HG03354 (cell line): ENCODE results near the gene TMEM143.
"Not testable (repeated sequence)": the region's sequence is repeated elsewhere in the genome, so short reads cannot be mapped to it uniquely, and the experiment has no call there.

Experiments
- ATAC-seq: cut with Tn5 transposase; IDR thresholded peaks from one replicate; pipeline ENCODE4 v1.9.1; 2021; ENCODE audit warnings: mild to moderate bottlenecking; ENCODE audit not compliant: unreplicated experiment, poor library complexity, severe bottlenecking

TMEM143 gene

GRCh38 chr19:48303866-48304265 lies 59.9 kb downstream of the TMEM143 start:
- ATAC-seq: no peak

- no peak for ATAC-seq
These were observed 60.4 kb downstream of the TMEM143 start for GRCh38 chr19:48303367-48303766.

DNA sequence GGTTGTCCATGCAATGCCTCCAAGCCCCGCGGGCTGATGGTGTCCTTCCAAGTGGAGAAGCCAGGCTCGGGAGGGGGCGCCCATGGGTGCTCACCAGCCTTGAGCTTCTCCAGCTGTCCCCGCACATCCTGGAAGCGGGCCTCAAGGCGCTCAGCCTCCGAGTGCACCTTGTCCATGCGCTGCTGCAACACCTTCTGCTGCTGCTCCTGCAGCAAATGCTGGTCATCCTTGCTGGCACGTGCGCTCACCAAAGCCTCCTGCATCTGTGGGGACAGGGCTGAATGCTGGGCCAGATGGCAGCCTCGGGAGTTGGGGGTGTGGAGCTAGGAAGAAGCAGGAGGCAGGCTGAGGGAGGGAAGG lies 61.2 kb downstream of the TMEM143 start:
- no peak for ATAC-seq

DNA sequence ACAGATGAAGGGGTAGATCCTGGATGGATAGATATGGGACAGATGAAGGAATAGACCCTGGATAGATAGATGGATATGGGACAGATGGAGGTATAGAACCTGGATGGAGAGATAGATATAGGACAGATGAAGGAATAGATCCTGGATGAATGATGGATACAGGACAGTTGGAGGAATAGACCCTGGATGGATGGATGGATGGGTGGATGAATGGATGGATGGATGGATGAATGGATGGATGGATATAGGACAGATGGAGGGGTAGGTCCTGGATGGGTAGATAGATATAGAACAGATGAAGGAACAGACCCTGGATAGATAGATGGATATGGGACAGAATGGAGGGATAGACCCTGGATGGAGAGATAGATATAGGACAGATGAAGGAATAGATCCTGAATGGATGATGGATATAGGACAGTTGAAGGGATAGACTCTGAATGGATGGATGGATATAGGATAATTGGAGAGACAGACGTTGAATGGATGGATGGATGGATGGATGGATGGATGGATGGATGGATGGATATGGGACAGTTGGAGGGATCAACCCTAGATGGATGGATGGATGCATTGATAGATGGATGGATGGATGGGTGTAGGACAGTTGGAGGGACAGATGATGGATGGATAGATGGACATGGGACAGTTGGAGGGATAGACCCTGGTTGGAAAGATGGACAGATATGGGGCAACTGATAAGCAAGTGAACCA lies 61.7 kb downstream of the TMEM143 start:
- ATAC-seq: no peak

DNA sequence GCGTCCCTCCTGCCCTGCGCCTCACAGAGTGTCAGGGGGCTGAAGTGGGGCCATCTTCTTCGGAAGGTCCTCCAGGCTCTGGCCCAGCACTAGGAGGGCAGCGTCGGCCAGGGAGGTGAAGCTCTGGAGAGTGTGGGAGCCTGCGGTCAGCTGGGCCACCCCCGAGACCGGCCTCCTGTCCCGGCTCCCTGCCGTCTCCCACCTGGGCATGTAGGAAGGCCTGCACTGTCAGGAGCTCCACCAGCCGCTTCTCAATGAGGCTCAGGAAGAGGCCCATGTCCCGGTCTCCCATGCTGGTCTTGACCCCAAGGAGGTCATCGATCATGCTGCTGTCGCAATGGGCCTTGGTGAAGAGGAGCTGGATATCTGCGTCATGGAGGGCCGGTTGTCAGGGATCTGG lies 65.8 kb downstream of the TMEM143 start:
- no peak for ATAC-seq

DNA sequence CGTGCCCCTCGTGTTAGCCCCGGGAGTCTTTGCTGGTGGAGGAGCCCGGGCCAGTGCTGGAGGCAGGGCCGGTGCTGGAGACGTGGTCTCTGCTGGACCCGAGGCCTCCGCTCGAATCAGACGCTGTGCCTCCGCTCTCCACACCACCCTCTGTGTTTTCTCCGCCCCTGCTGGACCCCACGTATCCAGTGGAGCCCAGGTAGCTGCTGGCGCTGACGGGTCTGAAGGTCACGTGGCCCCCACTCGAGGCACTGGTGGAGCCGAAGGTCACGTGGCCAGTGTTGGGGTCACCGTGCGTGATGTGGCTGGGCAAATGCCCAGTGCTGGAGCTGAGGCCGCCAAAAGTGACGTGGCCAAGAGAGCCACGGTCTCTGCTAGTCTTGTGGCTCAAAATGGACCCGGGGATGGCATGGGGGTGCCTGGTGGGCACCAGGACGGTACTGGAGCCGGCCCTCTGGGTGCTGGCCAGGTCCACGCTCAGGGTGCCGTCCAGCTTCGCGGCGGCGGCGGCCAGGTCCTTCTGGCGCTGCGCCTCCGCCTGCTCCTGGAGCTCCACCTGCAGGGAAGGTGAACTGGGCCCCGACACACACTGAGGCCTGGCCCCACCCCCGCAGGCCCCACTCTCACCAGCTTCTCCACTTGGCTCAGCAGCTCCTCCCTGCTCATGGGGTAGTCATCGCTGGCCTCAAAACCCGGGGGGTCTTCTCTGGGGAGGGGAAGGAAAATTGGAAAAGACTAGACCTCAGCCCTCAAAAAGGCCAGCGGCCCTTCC lies 66.6 kb downstream of the TMEM143 start:
- ATAC-seq: no peak

DNA sequence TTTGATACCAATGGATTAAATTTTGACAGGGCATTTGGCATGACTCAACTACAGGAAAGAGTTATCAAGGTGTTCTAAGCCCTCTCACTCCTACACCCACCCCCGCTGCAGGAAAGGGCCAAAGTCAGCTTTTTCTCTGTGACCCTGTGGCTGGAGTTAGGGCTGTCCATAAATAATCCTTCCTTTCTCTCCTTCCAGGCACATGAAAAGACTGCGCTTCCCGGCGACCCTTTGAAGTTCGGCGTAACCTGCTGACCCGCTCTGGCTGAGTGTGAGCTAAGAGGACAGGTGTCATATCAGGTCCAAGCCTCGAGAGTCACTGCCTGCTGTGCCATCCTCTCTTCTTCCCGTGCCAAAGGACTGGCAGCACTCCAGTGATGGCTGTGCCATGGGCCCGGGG lies 68.3 kb downstream of the TMEM143 start:
- no peak for ATAC-seq

GRCh38 chr19:48292798-48293197 lies 70.9 kb downstream of the TMEM143 start:
- no peak for ATAC-seq

- not testable (repeated sequence) for ATAC-seq
These were observed 72.3 kb downstream of the TMEM143 start for GRCh38 chr19:48291489-48291815.

- ATAC-seq: no peak
These were observed 72.8 kb downstream of the TMEM143 start for GRCh38 chr19:48290771-48291488.

DNA sequence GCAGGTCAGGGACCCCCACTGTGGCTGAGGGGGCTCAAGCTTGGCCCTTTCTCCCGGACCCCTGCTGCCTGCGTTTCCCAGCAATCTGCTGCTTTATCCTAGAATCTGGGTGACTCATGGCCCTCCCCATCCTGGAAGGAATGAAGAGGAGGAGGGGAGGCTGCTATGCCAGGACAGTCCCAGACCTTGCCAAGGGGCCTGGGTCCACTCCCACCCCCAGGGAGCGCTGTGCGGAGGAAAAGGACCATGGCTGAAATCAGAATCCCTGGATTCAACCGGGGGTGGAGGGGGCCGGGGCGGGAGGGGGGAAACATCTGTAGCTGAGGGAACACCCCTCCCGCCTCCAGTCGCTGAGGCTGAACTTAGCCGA lies 73.4 kb downstream of the TMEM143 start:
- ATAC-seq: no peak

GRCh38 chr19:48287748-48288147 lies 76.0 kb downstream of the TMEM143 start:
- ATAC-seq: no peak

DNA sequence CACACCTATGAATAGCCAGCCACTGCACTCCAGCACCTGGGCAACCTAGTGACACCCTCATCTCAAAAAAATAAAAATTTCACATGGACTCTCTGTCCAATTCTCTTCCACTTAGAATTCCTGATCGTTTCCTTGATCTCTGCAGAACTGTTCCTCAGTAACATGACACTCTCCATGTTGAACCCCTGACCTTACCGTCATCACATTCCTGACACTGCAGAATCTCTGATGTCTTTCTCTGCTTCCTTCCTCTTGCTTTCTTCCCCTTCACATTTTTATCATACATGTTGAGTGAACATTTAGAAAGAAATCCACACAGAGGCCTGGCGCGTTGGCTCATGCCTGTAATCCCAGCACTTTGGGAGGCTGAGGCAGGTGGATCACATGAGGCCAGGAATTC lies 78.8 kb downstream of the TMEM143 start:
- no peak for ATAC-seq

DNA sequence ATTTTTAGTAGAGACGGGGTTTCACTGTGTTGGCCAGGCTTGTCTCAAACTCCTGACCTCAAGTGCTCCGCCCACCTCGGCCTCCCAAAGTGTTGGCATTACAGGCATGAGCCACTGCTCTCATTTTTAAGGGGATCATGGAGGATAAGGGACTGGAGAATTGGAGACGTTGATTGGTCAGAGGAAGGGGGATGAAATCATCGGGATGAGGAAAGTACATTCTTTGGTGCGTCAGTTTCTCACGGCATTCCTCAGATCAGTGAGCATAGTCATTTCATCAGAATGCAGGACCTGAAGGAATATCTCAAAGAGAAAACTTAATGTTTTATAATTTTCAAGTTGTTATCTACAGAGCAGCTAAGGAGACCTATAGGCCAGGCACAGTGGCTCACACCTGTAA lies 79.8 kb downstream of the TMEM143 start:
- ATAC-seq: no peak
